GM23338 (cell line): ENCODE data around the gene AMBRA1.

ENCODE experiments used
- CREB1 ChIP-seq: fragments of 250-450 bp; sonication (Bioruptor Pico); IDR thresholded peaks from 2 replicates; pipeline ENCODE4 v1.5.0; 2020; ENCODE audit warnings: low read depth, mild to moderate bottlenecking, moderate library complexity
- CTCF ChIP-seq, 2 experiments: fragments of 200-600 bp in 1 of 2; sonication (generic) in 1 of 2; conservative IDR thresholded peaks; 2 replicates each; pipeline versions ENCODE4 v1.5.1 to v1.6.1; 2016 to 2017; ENCODE audit warnings: antibody characterized with exemption in 2 of 2, low read depth in 2 of 2, mild to moderate bottlenecking in 2 of 2, moderate library complexity in 1 of 2
- ETS1 ChIP-seq: IDR thresholded peaks from 2 replicates; pipeline ENCODE4 v1.6.1; 2016; ENCODE audit warnings: antibody characterized with exemption
- EZH2 ChIP-seq: fragments of 200-600 bp; sonication (generic); IDR thresholded peaks from one replicate; pipeline ENCODE4 v1.8.0; 2017; ENCODE audit warnings: antibody characterized with exemption, mild to moderate bottlenecking, low read depth; ENCODE audit not compliant: unreplicated experiment
- EZH2phosphoT487 ChIP-seq: fragments of 200-600 bp; sonication (generic); IDR thresholded peaks from one replicate; pipeline ENCODE4 v1.8.1; 2018; ENCODE audit warnings: antibody characterized with exemption; ENCODE audit not compliant: unreplicated experiment
- POLR2AphosphoS5 ChIP-seq: IDR thresholded peaks from 2 replicates; pipeline ENCODE4 v1.6.1; 2016; ENCODE audit warnings: antibody characterized with exemption, low read depth
- REST ChIP-seq: IDR thresholded peaks from one replicate; pipeline ENCODE4 v1.6.1; 2018; ENCODE audit warnings: antibody characterized with exemption; ENCODE audit not compliant: unreplicated experiment
- STAT1 ChIP-seq: IDR thresholded peaks from one replicate; pipeline ENCODE4 v1.6.1; 2016; ENCODE audit warnings: antibody characterized with exemption; ENCODE audit not compliant: unreplicated experiment
- ZNF331 ChIP-seq: fragments of 250-450 bp; sonication (Bioruptor Pico); IDR thresholded peaks from 2 replicates; pipeline ENCODE4 v1.5.0; 2020; ENCODE audit warnings: low read depth, mild to moderate bottlenecking, moderate library complexity
- TF ChIP-seq, protein P1 (sequence below): fragments of 250-450 bp; sonication (Bioruptor Pico); IDR thresholded peaks from 2 replicates; pipeline ENCODE4 v1.5.0; 2020; ENCODE audit warnings: mild to moderate bottlenecking, moderate library complexity

GRCh38 chr11:46370253-46370652 is 223.6 kb downstream of the AMBRA1 start:
- TF ChIP-seq EZH2phosphoT487 = no peak
- no peak for TF ChIP-seq CREB1 (CRISPR knock-in tag)
- no peak for TF ChIP-seq CTCF (conservative IDR thresholded peaks at IDR 0.05; ENCODE audit: low read depth in 2 of 2)
- TF ChIP-seq EZH2 = no peak
- TF ChIP-seq POLR2AphosphoS5 = no peak
- no peak for TF ChIP-seq ETS1
- TF ChIP-seq ZNF331 (CRISPR knock-in tag) = no peak
- no peak for TF ChIP-seq REST
- TF ChIP-seq, protein P1, sequence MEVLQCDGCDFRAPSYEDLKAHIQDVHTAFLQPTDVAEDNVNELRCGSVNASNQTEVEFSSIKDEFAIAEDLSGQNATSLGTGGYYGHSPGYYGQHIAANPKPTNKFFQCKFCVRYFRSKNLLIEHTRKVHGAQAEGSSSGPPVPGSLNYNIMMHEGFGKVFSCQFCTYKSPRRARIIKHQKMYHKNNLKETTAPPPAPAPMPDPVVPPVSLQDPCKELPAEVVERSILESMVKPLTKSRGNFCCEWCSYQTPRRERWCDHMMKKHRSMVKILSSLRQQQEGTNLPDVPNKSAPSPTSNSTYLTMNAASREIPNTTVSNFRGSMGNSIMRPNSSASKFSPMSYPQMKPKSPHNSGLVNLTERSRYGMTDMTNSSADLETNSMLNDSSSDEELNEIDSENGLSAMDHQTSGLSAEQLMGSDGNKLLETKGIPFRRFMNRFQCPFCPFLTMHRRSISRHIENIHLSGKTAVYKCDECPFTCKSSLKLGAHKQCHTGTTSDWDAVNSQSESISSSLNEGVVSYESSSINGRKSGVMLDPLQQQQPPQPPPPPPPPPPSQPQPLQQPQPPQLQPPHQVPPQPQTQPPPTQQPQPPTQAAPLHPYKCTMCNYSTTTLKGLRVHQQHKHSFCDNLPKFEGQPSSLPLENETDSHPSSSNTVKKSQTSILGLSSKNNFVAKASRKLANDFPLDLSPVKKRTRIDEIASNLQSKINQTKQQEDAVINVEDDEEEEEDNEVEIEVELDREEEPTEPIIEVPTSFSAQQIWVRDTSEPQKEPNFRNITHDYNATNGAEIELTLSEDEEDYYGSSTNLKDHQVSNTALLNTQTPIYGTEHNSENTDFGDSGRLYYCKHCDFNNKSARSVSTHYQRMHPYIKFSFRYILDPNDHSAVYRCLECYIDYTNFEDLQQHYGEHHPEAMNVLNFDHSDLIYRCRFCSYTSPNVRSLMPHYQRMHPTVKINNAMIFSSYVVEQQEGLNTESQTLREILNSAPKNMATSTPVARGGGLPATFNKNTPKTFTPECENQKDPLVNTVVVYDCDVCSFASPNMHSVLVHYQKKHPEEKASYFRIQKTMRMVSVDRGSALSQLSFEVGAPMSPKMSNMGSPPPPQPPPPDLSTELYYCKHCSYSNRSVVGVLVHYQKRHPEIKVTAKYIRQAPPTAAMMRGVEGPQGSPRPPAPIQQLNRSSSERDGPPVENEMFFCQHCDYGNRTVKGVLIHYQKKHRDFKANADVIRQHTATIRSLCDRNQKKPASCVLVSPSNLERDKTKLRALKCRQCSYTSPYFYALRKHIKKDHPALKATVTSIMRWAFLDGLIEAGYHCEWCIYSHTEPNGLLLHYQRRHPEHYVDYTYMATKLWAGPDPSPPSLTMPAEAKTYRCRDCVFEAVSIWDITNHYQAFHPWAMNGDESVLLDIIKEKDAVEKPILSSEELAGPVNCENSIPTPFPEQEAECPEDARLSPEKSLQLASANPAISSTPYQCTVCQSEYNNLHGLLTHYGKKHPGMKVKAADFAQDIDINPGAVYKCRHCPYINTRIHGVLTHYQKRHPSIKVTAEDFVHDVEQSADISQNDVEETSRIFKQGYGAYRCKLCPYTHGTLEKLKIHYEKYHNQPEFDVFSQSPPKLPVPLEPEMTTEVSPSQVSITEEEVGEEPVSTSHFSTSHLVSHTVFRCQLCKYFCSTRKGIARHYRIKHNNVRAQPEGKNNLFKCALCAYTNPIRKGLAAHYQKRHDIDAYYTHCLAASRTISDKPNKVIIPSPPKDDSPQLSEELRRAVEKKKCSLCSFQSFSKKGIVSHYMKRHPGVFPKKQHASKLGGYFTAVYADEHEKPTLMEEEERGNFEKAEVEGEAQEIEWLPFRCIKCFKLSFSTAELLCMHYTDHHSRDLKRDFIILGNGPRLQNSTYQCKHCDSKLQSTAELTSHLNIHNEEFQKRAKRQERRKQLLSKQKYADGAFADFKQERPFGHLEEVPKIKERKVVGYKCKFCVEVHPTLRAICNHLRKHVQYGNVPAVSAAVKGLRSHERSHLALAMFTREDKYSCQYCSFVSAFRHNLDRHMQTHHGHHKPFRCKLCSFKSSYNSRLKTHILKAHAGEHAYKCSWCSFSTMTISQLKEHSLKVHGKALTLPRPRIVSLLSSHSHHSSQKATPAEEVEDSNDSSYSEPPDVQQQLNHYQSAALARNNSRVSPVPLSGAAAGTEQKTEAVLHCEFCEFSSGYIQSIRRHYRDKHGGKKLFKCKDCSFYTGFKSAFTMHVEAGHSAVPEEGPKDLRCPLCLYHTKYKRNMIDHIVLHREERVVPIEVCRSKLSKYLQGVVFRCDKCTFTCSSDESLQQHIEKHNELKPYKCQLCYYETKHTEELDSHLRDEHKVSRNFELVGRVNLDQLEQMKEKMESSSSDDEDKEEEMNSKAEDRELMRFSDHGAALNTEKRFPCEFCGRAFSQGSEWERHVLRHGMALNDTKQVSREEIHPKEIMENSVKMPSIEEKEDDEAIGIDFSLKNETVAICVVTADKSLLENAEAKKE (CRISPR knock-in tag) = no peak
- TF ChIP-seq STAT1 = no peak
